HG03521 (cell line): ENCODE results near the gene EVC2.

Experiments used
- ATAC-seq: cut with Tn5 transposase; IDR thresholded peaks from one replicate; pipeline ENCODE4 v1.9.1; 2021; ENCODE audit warnings: mild to moderate bottlenecking, moderate library complexity; ENCODE audit not compliant: unreplicated experiment

EVC2 gene

GRCh38 chr4:5517372-5517771 is 191.0 kb downstream of the EVC2 start:
- ATAC-seq, result no peak

- ATAC-seq, result no peak
Measured at GRCh38 chr4:5515646-5516045, 192.7 kb downstream of the EVC2 start.
